Measurements from ENCODE around the gene NKD2. TPM values are rescaled to one million over a fixed set of nuclear protein-coding genes. Genes with fewer than 3 reads are reported as not detected.

NKD2 gene
- total RNA-seq, 1 donor from 2014 or later, result 1.8 TPM

DNA sequence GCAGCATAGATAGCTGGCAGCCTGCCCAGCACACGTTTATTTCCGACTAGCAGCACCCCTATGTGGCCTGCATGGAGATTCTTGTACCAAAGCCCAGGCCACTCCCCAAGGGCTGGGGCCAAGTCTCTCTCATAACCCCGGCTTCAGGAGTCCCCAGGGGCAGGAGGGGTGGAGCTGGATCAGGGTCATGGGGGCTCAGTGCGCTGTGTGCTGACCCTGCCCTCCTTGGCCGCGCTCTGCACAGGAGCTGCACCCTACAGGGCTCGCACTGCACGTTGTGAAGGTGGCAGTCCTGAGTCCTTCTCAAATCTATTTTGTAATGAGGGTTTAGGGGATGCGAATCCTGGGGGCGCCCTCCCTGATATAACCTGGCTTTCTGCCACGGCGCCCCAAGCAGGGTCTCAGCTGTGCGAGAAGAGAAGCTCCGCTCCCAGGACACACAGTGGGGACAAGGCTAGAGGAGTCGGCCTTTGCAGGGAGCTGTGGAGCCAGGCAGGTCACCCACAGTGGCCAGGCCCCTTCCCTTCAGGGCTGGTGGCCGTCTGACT, 28.6 kb downstream of the NKD2 start:
- no peak overlapping the region for H3K27ac Mint-ChIP-seq (ENCODE audit: unreplicated experiment)
- H3K4me3 Mint-ChIP-seq (ENCODE audit: unreplicated experiment), result no peak overlapping the region

DNA sequence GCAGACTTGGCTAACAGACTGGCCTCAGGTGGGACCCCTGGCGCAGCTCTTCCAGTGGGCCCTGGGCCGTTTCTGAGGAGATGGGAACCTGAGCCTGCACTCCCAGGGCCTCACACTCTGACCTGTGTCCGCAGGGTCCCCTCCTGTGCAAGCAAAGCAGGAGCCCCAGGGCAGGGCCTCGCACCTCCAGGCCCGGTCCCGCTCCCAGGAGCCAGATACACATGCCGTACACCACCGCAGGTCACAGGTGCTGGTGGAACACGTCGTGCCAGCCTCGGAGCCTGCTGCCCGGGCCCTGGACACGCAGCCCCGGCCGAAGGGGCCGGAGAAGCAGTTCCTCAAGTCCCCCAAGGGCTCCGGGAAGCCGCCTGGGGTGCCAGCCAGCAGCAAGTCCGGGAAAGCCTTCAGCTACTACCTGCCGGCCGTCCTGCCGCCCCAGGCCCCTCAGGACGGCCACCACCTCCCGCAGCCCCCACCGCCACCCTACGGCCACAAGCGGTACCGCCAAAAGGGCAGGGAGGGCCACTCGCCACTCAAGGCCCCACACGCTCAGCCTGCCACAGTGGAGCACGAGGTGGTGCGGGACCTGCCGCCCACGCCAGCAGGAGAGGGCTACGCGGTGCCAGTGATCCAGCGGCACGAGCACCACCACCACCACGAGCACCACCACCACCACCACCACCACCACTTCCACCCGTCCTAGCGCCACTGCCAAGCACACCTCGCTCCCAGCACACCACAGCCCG, 29.2 kb downstream of the NKD2 start:
- TF ChIP-seq, protein P1, sequence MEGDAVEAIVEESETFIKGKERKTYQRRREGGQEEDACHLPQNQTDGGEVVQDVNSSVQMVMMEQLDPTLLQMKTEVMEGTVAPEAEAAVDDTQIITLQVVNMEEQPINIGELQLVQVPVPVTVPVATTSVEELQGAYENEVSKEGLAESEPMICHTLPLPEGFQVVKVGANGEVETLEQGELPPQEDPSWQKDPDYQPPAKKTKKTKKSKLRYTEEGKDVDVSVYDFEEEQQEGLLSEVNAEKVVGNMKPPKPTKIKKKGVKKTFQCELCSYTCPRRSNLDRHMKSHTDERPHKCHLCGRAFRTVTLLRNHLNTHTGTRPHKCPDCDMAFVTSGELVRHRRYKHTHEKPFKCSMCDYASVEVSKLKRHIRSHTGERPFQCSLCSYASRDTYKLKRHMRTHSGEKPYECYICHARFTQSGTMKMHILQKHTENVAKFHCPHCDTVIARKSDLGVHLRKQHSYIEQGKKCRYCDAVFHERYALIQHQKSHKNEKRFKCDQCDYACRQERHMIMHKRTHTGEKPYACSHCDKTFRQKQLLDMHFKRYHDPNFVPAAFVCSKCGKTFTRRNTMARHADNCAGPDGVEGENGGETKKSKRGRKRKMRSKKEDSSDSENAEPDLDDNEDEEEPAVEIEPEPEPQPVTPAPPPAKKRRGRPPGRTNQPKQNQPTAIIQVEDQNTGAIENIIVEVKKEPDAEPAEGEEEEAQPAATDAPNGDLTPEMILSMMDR (IDR thresholded peaks at IDR 0.05; ENCODE audit: unreplicated experiment), result no peak
- peaks cover 13% of the 10 kb centered on the region for H3K36me3 Mint-ChIP-seq (ENCODE audit: low read depth, unreplicated experiment)
- H3K27ac Mint-ChIP-seq (ENCODE audit: unreplicated experiment), result no peak overlapping the region
- DNase-seq (ENCODE audit: low spot score), result no peak
- H3K4me3 Mint-ChIP-seq (ENCODE audit: unreplicated experiment), result no peak overlapping the region
- H3K27me3 Mint-ChIP-seq (ENCODE audit: unreplicated experiment), result peaks cover 18% of the 10 kb centered on the region
- peaks cover 7% of the 10 kb centered on the region for H3K9me3 Mint-ChIP-seq (ENCODE audit: unreplicated experiment)
- H3K4me1 Mint-ChIP-seq (ENCODE audit: unreplicated experiment), result no peaks in the 10 kb centered on the region

More for the DNA sequence above, 28.6 kb downstream of the NKD2 start:
- Mint-ChIP-seq H3K4me1 (ENCODE audit: unreplicated experiment) (no peaks in the 10 kb centered on the region), H3K27me3 (ENCODE audit: unreplicated experiment) (peaks cover 14% of the 10 kb centered on the region), H3K9me3 (ENCODE audit: unreplicated experiment) (peaks cover 5% of the 10 kb centered on the region), H3K36me3 (ENCODE audit: low read depth, unreplicated experiment) (peaks cover 6% of the 10 kb centered on the region)
- DNase-seq (ENCODE audit: low spot score), result no peak
- TF ChIP-seq, protein P1 (IDR thresholded peaks at IDR 0.05; ENCODE audit: unreplicated experiment), result no peak

DNA sequence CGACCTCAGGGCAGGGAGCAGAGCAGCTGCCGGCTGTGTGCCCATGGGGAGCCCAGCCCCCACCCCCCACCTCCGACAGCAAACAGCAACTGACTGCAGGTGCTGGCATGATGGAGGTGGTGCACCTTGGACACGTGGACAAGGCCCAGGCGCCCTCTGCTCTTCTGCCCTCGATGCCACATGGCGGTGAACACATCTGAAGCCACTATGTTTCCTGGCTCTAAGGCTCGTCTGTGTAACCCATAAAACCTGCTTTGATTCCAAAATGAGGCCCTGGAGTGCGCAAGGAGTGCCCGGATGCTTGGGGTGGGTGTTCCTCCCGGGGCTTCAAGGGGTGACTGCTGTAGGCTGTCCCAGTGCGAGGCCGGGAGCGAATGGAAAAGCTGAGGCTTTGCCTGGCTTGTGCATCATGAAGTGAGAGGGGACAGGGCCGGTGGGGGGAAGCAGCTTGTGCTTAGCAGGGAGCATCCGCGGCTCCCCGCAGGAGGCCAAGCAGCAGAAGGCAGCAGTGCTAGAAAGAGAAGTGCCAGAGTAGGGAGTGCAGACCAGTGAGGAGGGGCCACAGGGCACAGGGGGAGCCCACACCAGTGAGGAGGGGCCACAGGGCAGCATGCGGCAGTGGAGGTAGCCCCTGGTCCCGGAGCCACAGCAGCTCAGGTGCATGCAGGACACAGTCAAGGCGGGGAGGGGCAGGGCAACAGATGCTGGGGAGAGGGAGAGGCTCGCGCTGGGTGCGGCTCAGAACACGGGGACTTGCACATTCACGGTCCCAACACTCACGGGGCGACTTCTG, 30.0 kb downstream of the NKD2 start:
- H3K4me1 Mint-ChIP-seq (ENCODE audit: unreplicated experiment), result no peaks in the 10 kb centered on the region
- TF ChIP-seq, protein P1 (IDR thresholded peaks at IDR 0.05; ENCODE audit: unreplicated experiment), result no peak
- peaks cover 15% of the 10 kb centered on the region for H3K9me3 Mint-ChIP-seq (ENCODE audit: unreplicated experiment)
- no peak overlapping the region for H3K27ac Mint-ChIP-seq (ENCODE audit: unreplicated experiment)
- H3K27me3 Mint-ChIP-seq (ENCODE audit: unreplicated experiment), result peaks cover 18% of the 10 kb centered on the region
- no peak for DNase-seq (ENCODE audit: low spot score)
- peaks cover 18% of the 10 kb centered on the region for H3K36me3 Mint-ChIP-seq (ENCODE audit: low read depth, unreplicated experiment)
- no peak overlapping the region for H3K4me3 Mint-ChIP-seq (ENCODE audit: unreplicated experiment)

DNA sequence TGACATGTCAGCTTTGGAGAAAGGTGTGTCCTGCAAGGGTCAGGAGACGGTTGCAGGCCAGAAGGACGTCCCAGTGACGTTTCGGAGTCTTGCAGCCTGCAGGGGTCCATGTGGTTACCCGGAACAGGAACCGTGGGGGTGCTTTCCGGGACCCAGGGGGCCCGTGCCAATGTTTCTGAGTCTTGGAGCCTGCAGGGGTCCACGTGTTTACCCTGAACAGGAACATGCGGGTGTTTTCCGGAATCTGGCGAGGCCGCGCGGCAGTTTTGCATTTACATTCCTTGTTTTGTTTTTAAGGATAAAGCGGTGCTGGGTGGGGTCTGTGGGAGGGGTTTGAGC, 30.6 kb downstream of the NKD2 start:
- Mint-ChIP-seq H3K9me3 (ENCODE audit: unreplicated experiment) (peaks cover 19% of the 10 kb centered on the region), H3K36me3 (ENCODE audit: low read depth, unreplicated experiment) (peaks cover 22% of the 10 kb centered on the region), H3K4me3 (ENCODE audit: unreplicated experiment) (no peak overlapping the region), H3K27ac (ENCODE audit: unreplicated experiment) (no peak overlapping the region), H3K4me1 (ENCODE audit: unreplicated experiment) (no peaks in the 10 kb centered on the region), H3K27me3 (ENCODE audit: unreplicated experiment) (peaks cover 19% of the 10 kb centered on the region)
- DNase-seq (ENCODE audit: low spot score), result no peak
- TF ChIP-seq, protein P1 (IDR thresholded peaks at IDR 0.05; ENCODE audit: unreplicated experiment), result no peak
